Measurements from ENCODE around the gene OASL. TPM values are rescaled to one million over a fixed set of nuclear protein-coding genes. Genes with fewer than 3 reads are reported as not detected.

OASL gene
- total and polyA plus RNA-seq, 2 donors from 2014 or later: 1.0 TPM

DNA sequence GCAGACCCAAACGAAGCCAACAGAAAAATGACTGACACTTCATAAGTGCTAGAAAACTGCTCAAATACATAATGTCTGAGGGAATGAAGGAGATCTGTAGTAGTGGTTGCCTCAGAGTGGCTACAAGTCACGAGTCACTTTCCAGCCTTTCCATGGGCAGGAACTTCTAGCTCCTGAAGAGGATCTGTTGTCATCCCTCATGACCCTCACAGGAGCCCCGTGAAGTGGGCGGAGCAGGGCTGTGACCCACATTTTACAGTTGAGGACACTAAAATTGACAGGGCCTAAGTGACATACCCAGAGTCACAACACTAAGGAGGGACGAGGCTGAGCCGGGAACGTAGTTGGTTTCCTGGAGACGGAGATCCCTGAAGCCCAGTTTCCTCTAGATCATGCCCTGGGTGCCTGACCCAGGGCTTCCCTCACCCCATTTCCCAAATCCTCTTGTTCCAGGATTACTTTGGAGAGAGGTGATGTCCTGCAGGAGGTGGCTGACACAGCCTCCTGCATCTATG is 47.8 kb upstream of the OASL start:
- H3K36me3 ChIP-seq (ENCODE audit: control insufficient read depth in 2 of 3, insufficient read depth in 3 of 3, low read length in 3 of 3): no peaks in the 10 kb centered on the region
- intact Hi-C loops (cut with DNase I): no loop called here
- no peak for FAIRE-seq
- DNase-seq: no peak
- H3K4me3 ChIP-seq (ENCODE audit: low read length in 3 of 3): no peak overlapping the region
- no peaks in the 10 kb centered on the region for H3K9me3 ChIP-seq (ENCODE audit: control insufficient read depth in 2 of 3, insufficient read depth in 1 of 3, low read length in 3 of 3)
- H3K9ac ChIP-seq (ENCODE audit: low read length in 3 of 3): no peak overlapping the region
- no peaks in the 10 kb centered on the region for H3K27me3 ChIP-seq (ENCODE audit: control insufficient read depth, insufficient read depth, low read length)
- TF ChIP-seq, protein P1, sequence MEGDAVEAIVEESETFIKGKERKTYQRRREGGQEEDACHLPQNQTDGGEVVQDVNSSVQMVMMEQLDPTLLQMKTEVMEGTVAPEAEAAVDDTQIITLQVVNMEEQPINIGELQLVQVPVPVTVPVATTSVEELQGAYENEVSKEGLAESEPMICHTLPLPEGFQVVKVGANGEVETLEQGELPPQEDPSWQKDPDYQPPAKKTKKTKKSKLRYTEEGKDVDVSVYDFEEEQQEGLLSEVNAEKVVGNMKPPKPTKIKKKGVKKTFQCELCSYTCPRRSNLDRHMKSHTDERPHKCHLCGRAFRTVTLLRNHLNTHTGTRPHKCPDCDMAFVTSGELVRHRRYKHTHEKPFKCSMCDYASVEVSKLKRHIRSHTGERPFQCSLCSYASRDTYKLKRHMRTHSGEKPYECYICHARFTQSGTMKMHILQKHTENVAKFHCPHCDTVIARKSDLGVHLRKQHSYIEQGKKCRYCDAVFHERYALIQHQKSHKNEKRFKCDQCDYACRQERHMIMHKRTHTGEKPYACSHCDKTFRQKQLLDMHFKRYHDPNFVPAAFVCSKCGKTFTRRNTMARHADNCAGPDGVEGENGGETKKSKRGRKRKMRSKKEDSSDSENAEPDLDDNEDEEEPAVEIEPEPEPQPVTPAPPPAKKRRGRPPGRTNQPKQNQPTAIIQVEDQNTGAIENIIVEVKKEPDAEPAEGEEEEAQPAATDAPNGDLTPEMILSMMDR (IDR thresholded peaks at IDR 0.05; ENCODE audit: borderline replicate concordance, extremely low read depth, insufficient read depth): no peak
- H3K27ac ChIP-seq (ENCODE audit: low read depth in 2 of 2, low read length in 2 of 2): no peak overlapping the region
- H3K4me1 ChIP-seq (ENCODE audit: control insufficient read depth in 2 of 3, insufficient read depth in 2 of 3, low read depth in 1 of 3, low read length in 3 of 3): peaks cover 0 to 5% (median 0%) of the 10 kb centered on the region in 3 donors

GRCh38 chr12:121085506-121086353 is 46.7 kb upstream of the OASL start:
- Histone ChIP-seq H3K9me3 (ENCODE audit: control insufficient read depth in 2 of 3, insufficient read depth in 1 of 3, low read length in 3 of 3) (no peaks in the 10 kb centered on the region), H3K27me3 (ENCODE audit: control insufficient read depth, insufficient read depth, low read length) (no peaks in the 10 kb centered on the region), H3K4me1 (ENCODE audit: control insufficient read depth in 2 of 3, insufficient read depth in 2 of 3, low read depth in 1 of 3, low read length in 3 of 3) (peaks cover 0 to 4% (median 0%) of the 10 kb centered on the region in 3 donors), H3K36me3 (ENCODE audit: control insufficient read depth in 2 of 3, insufficient read depth in 3 of 3, low read length in 3 of 3) (no peaks in the 10 kb centered on the region), H3K27ac (ENCODE audit: low read depth in 2 of 2, low read length in 2 of 2) (no peak overlapping the region), H3K9ac (ENCODE audit: low read length in 3 of 3) (no peak overlapping the region), H3K4me3 (ENCODE audit: low read length in 3 of 3) (no peak overlapping the region)
- intact Hi-C loops (cut with DNase I): no loop called here
- FAIRE-seq (no peak), DNase-seq (no peak)
- TF ChIP-seq, protein P1 (IDR thresholded peaks at IDR 0.05; ENCODE audit: borderline replicate concordance, extremely low read depth, insufficient read depth): no peak

- FAIRE-seq (no peak), DNase-seq (no peak)
- intact Hi-C loops (cut with DNase I): no loop called here
- H3K36me3 ChIP-seq (ENCODE audit: control insufficient read depth in 2 of 3, insufficient read depth in 3 of 3, low read length in 3 of 3): no peaks in the 10 kb centered on the region
- peaks cover 0 to 3% (median 0%) of the 10 kb centered on the region in 3 donors for H3K4me1 ChIP-seq (ENCODE audit: control insufficient read depth in 2 of 3, insufficient read depth in 2 of 3, low read depth in 1 of 3, low read length in 3 of 3)
- TF ChIP-seq, protein P1 (IDR thresholded peaks at IDR 0.05; ENCODE audit: borderline replicate concordance, extremely low read depth, insufficient read depth): no peak
- H3K27ac ChIP-seq (ENCODE audit: low read depth in 2 of 2, low read length in 2 of 2): no peak overlapping the region
- H3K27me3 ChIP-seq (ENCODE audit: control insufficient read depth, insufficient read depth, low read length): no peaks in the 10 kb centered on the region
- H3K9me3 ChIP-seq (ENCODE audit: control insufficient read depth in 2 of 3, insufficient read depth in 1 of 3, low read length in 3 of 3): no peaks in the 10 kb centered on the region
- H3K4me3 ChIP-seq (ENCODE audit: low read length in 3 of 3): no peak overlapping the region
- no peak overlapping the region for H3K9ac ChIP-seq (ENCODE audit: low read length in 3 of 3)
These were observed 46.0 kb upstream of the OASL start for GRCh38 chr12:121085069-121085468.

Data from kidney (tissue), 14 donors.